HCT116 (cell line): Measurements from ENCODE around the gene ESPNL. TPM values are rescaled to one million over a fixed set of nuclear protein-coding genes. Genes with fewer than 3 reads are reported as not detected.

ENCODE experiments used
- ATAC-seq: fragments of 200-7000 bp; cut with Tn5 transposase; 2 replicates; pipeline ENCODE4 v1.9.1; 2020; ENCODE audit warnings: mild to moderate bottlenecking, moderate library complexity
- BruUV-seq: library from RNA; stranded (reverse); fragments of 400-500 nt; replicated peaks from 2 replicates; lab custom pipeline; 2021; lab: Mats Ljungman, UMichigan
- CTCF ChIA-PET: fragments of 300-600 bp; sonication (Branson Sonifier 250); formaldehyde crosslinking; loops from one replicate; lab custom pipeline; 2021; ENCODE audit warnings: antibody characterized with exemption; lab: Charles Lee
- POLR2A ChIA-PET: fragments of 300-600, 350-600 bp; sonication (Branson Sonifier 250); formaldehyde crosslinking; loops from one replicate; lab custom pipeline; 2021; ENCODE audit warnings: antibody characterized with exemption; lab: Charles Lee
- RAD21 ChIA-PET, 2 experiments: fragments of 300-600 bp; sonication (Branson Sonifier 250); formaldehyde crosslinking; loops; one replicate each; lab custom pipeline; 2023; ENCODE audit warnings: low total read pairs in 2 of 2; ENCODE audit not compliant: uncharacterized antibody in 2 of 2, unreplicated experiment in 2 of 2, low non-redundant PET in 1 of 2; lab: Charles Lee
- DNase-seq: peaks from one replicate; pipeline ENCODE4 v3.0.0-alpha.2; 2010; ENCODE audit warnings: low read depth, low spot score
- H2AFZ ChIP-seq: fragments of 200-600 bp; shearing (Covaris generic), sonication (generic); 2 replicates; pipeline ENCODE4 v1.6.1; 2017; ENCODE audit warnings: low read depth, mixed run types, mixed read lengths, antibody characterized with exemption, low read length; ENCODE audit not compliant: poor library complexity, severe bottlenecking
- H3K27ac ChIP-seq: 2 replicates; pipeline ENCODE4 v1.5.1; 2012; ENCODE audit warnings: low read depth, low read length
- H3K27me3 ChIP-seq: fragments of 200-600 bp; sonication (generic); 2 replicates; pipeline ENCODE4 v1.6.1; 2016; ENCODE audit warnings: mixed run types, low read length, mixed read lengths; ENCODE audit not compliant: insufficient read depth
- H3K36me3 ChIP-seq, 2 experiments: fragments of 200-500 bp in 1 of 2; fragments of 200-600 bp in 1 of 2; sonication (Bioruptor generic) in 1 of 2; sonication (generic) in 1 of 2; 2 replicates each; pipeline versions ENCODE4 v1.5.1 to v1.6.1; 2014 to 2016; ENCODE audit warnings: low read length in 2 of 2, inconsistent platforms in 1 of 2, mixed read lengths in 1 of 2, mixed run types in 1 of 2; ENCODE audit not compliant: insufficient read depth in 2 of 2, control insufficient read depth in 1 of 2
- H3K4me1 ChIP-seq, 2 experiments: fragments of 200-600 bp in 1 of 2; sonication (generic) in 1 of 2; 2 replicates each; pipeline versions ENCODE4 v1.5.1 to v1.6.1; 2012 to 2017; ENCODE audit warnings: low read length in 2 of 2, inconsistent platforms in 1 of 2, mild to moderate bottlenecking in 1 of 2, mixed read lengths in 1 of 2, mixed run types in 1 of 2, moderate library complexity in 1 of 2; ENCODE audit not compliant: insufficient read depth in 2 of 2, control insufficient read depth in 1 of 2
- H3K4me2 ChIP-seq: fragments of 200-600 bp; sonication (generic); 2 replicates; pipeline ENCODE4 v1.6.1; 2017; ENCODE audit warnings: mixed run types, low read length, mixed read lengths
- H3K4me3 ChIP-seq, 2 experiments: fragments of 200-600 bp in 1 of 2; sonication (generic) in 1 of 2; replicated peaks in 1 of 2; 2 replicates each; pipeline ENCODE4 v1.5.1; 2011 to 2016; ENCODE audit warnings: low read length in 2 of 2, control low read depth in 1 of 2, low read depth in 1 of 2, mild to moderate bottlenecking in 1 of 2, mixed read lengths in 1 of 2, mixed run types in 1 of 2
- H3K79me2 ChIP-seq: fragments of 200-600 bp; sonication (generic); 2 replicates; pipeline ENCODE4 v1.6.1; 2017; ENCODE audit warnings: mild to moderate bottlenecking, mixed run types, low read length, moderate library complexity, mixed read lengths; ENCODE audit not compliant: insufficient read depth
- H3K9ac ChIP-seq: fragments of 200-600 bp; sonication (generic); 2 replicates; pipeline ENCODE4 v1.6.1; 2016; ENCODE audit warnings: low read length, mixed read lengths
- H3K9me2 ChIP-seq: fragments of 200-600 bp; sonication (generic), shearing (Covaris generic); 2 replicates; pipeline ENCODE4 v1.6.1; 2017; ENCODE audit warnings: mixed run types, mild to moderate bottlenecking, moderate library complexity; ENCODE audit not compliant: insufficient read depth
- H3K9me3 ChIP-seq, 2 experiments: fragments of 200-500 bp in 1 of 2; fragments of 200-600 bp in 1 of 2; sonication (Bioruptor generic) in 1 of 2; sonication (generic) in 1 of 2; 2 replicates each; pipeline ENCODE4 v1.6.1; 2014 to 2017; ENCODE audit warnings: low read length in 2 of 2, mixed read lengths in 2 of 2, inconsistent platforms in 1 of 2, low read depth in 1 of 2, mild to moderate bottlenecking in 1 of 2, mixed run types in 1 of 2, moderate library complexity in 1 of 2; ENCODE audit not compliant: control insufficient read depth in 1 of 2, insufficient read depth in 1 of 2
- H4K20me1 ChIP-seq: fragments of 200-600 bp; sonication (generic), shearing (Covaris generic); 2 replicates; pipeline ENCODE4 v1.6.1; 2017; ENCODE audit warnings: mixed run types, mild to moderate bottlenecking, moderate library complexity; ENCODE audit not compliant: insufficient read depth
- CBX3 ChIP-seq: IDR thresholded peaks from 2 replicates; pipeline ENCODE4 v1.6.1; 2012; ENCODE audit warnings: low read depth
- EGR1 ChIP-seq: IDR thresholded peaks from 2 replicates; pipeline ENCODE4 v1.6.1; 2012; ENCODE audit warnings: low read depth
- ELF1 ChIP-seq: IDR thresholded peaks from 2 replicates; pipeline ENCODE4 v1.6.1; 2012; ENCODE audit warnings: low read depth, borderline replicate concordance
- EZH2phosphoT487 ChIP-seq: fragments of 200-600 bp; IDR thresholded peaks from 2 replicates; pipeline ENCODE4 v1.6.1; 2018; ENCODE audit warnings: antibody characterized with exemption, borderline replicate concordance
- FOSL1 ChIP-seq: IDR thresholded peaks from 2 replicates; pipeline ENCODE4 v1.6.1; 2012; ENCODE audit warnings: low read depth
- JUND ChIP-seq: IDR thresholded peaks from 2 replicates; pipeline ENCODE4 v1.6.1; 2012
- POLR2A ChIP-seq: IDR thresholded peaks from 2 replicates; pipeline ENCODE4 v1.7.0; 2011; ENCODE audit warnings: borderline replicate concordance; ENCODE audit not compliant: insufficient read depth, insufficient read length; ENCODE audit errors: extremely low read depth
- POLR2AphosphoS5 ChIP-seq: IDR thresholded peaks from 2 replicates; pipeline ENCODE4 v1.6.1; 2011; ENCODE audit warnings: mild to moderate bottlenecking, low read depth, low read length, moderate library complexity
- RAD21 ChIP-seq: IDR thresholded peaks from 2 replicates; pipeline ENCODE4 v1.6.1; 2012; ENCODE audit warnings: low read depth, mild to moderate bottlenecking
- SIN3A ChIP-seq: IDR thresholded peaks from 2 replicates; pipeline ENCODE4 v1.6.1; 2012; ENCODE audit warnings: low read depth
- intact Hi-C: fragments of 100-400 bp; cut with micrococcal nuclease; formaldehyde crosslinking; loops from 2 replicates; pipeline ENCODE4 v1.10.0; 2022
- total RNA-seq: library from RNA; stranded (reverse); gene quantifications from one replicate; pipeline ENCODE4 v1.2.1, GENCODE V29; 2021; ENCODE audit not compliant: unreplicated experiment
- TF ChIP-seq, protein P1 (sequence below): IDR thresholded peaks from 2 replicates; pipeline ENCODE4 v1.6.1; 2011; ENCODE audit warnings: mild to moderate bottlenecking, low read length, moderate library complexity; ENCODE audit not compliant: insufficient replicate concordance; ENCODE audit errors: extremely low read depth
- TF ChIP-seq, protein P2 (sequence below), 3 experiments: fragments of 200-600 bp in 1 of 3; sonication (generic) in 1 of 3; IDR thresholded peaks in 2 of 3; conservative IDR thresholded peaks in 1 of 3; 2 replicates each; pipeline ENCODE4 v1.5.1; 2012 to 2017; ENCODE audit warnings: low read depth in 2 of 3, low read length in 2 of 3, antibody characterized with exemption in 1 of 3, borderline replicate concordance in 1 of 3, control low read depth in 1 of 3, mild to moderate bottlenecking in 1 of 3, mixed read lengths in 1 of 3, mixed run types in 1 of 3, moderate library complexity in 1 of 3; ENCODE audit not compliant: insufficient read depth in 1 of 3
- TF ChIP-seq, protein P3 (sequence below): IDR thresholded peaks from 2 replicates; pipeline ENCODE4 v1.6.1; 2012; ENCODE audit warnings: low read depth
- TF ChIP-seq, protein P4 (sequence below): IDR thresholded peaks from 2 replicates; pipeline ENCODE4 v1.6.1; 2012

ESPNL gene
- total RNA-seq, 1 experiment from 2014 or later: 0.22 TPM

DNA sequence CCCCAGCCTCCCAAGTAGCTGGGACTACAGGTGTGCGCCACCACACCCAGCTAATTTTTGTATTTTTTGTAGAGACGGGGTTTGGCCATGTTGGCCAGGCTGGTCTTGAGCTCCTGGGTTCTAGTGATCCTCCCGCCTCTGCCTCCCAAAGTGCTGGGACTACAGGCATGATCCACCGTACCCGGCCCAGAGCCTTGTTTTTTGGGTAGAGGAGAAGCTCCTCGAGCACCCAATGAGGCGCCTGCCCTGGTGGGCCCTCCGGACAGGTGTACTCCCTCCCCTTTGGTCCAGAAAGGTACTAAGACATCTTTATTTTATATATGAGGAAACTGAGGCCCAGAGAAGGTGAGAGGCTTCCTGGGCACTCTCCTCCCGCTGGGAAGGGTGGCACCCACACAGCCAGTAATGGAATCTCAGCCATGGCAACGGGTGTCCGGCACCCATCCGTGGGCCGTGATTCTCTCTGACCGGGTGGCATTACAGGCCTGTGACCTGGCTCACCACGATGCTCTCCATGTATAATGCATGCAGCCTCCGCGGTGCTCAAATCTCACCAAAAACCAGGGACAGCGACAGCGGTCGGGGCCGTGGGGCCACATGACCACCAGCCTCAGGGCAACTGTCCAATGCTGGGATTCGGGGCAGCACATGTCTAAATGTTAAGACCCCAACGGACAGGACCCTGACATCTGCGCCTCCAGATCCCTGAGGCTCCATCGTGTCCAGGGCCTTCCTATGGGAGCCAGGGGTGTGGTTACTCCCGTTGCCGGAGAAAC lies 21.6 kb downstream of the ESPNL start:
- no peaks in the 10 kb centered on the region for H3K79me2 ChIP-seq
- no peak for DNase-seq
- TF ChIP-seq EZH2phosphoT487 (no peak), FOSL1 (no peak), ELF1 (no peak), SIN3A (no peak), CBX3 (no peak), POLR2AphosphoS5 (no peak), JUND (no peak), RAD21 (no peak), POLR2A (no peak), EGR1 (no peak)
- TF ChIP-seq, protein P1, sequence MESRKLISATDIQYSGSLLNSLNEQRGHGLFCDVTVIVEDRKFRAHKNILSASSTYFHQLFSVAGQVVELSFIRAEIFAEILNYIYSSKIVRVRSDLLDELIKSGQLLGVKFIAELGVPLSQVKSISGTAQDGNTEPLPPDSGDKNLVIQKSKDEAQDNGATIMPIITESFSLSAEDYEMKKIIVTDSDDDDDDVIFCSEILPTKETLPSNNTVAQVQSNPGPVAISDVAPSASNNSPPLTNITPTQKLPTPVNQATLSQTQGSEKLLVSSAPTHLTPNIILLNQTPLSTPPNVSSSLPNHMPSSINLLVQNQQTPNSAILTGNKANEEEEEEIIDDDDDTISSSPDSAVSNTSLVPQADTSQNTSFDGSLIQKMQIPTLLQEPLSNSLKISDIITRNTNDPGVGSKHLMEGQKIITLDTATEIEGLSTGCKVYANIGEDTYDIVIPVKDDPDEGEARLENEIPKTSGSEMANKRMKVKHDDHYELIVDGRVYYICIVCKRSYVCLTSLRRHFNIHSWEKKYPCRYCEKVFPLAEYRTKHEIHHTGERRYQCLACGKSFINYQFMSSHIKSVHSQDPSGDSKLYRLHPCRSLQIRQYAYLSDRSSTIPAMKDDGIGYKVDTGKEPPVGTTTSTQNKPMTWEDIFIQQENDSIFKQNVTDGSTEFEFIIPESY: no peak
- TF ChIP-seq, protein P2, sequence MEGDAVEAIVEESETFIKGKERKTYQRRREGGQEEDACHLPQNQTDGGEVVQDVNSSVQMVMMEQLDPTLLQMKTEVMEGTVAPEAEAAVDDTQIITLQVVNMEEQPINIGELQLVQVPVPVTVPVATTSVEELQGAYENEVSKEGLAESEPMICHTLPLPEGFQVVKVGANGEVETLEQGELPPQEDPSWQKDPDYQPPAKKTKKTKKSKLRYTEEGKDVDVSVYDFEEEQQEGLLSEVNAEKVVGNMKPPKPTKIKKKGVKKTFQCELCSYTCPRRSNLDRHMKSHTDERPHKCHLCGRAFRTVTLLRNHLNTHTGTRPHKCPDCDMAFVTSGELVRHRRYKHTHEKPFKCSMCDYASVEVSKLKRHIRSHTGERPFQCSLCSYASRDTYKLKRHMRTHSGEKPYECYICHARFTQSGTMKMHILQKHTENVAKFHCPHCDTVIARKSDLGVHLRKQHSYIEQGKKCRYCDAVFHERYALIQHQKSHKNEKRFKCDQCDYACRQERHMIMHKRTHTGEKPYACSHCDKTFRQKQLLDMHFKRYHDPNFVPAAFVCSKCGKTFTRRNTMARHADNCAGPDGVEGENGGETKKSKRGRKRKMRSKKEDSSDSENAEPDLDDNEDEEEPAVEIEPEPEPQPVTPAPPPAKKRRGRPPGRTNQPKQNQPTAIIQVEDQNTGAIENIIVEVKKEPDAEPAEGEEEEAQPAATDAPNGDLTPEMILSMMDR (IDR thresholded peaks at IDR 0.05 in 2 of 3, conservative IDR thresholded peaks at IDR 0.05 in 1 of 3; ENCODE audit: borderline replicate concordance in 1 of 3, insufficient read depth in 1 of 3, low read depth in 2 of 3, low read length in 2 of 3): no peak
- TF ChIP-seq, protein P3, sequence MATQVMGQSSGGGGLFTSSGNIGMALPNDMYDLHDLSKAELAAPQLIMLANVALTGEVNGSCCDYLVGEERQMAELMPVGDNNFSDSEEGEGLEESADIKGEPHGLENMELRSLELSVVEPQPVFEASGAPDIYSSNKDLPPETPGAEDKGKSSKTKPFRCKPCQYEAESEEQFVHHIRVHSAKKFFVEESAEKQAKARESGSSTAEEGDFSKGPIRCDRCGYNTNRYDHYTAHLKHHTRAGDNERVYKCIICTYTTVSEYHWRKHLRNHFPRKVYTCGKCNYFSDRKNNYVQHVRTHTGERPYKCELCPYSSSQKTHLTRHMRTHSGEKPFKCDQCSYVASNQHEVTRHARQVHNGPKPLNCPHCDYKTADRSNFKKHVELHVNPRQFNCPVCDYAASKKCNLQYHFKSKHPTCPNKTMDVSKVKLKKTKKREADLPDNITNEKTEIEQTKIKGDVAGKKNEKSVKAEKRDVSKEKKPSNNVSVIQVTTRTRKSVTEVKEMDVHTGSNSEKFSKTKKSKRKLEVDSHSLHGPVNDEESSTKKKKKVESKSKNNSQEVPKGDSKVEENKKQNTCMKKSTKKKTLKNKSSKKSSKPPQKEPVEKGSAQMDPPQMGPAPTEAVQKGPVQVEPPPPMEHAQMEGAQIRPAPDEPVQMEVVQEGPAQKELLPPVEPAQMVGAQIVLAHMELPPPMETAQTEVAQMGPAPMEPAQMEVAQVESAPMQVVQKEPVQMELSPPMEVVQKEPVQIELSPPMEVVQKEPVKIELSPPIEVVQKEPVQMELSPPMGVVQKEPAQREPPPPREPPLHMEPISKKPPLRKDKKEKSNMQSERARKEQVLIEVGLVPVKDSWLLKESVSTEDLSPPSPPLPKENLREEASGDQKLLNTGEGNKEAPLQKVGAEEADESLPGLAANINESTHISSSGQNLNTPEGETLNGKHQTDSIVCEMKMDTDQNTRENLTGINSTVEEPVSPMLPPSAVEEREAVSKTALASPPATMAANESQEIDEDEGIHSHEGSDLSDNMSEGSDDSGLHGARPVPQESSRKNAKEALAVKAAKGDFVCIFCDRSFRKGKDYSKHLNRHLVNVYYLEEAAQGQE: no peak
- TF ChIP-seq, protein P4, sequence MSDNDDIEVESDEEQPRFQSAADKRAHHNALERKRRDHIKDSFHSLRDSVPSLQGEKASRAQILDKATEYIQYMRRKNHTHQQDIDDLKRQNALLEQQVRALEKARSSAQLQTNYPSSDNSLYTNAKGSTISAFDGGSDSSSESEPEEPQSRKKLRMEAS: no peak
- TF ChIP-seq, all 23 proteins: peak for 0
- Histone ChIP-seq H3K4me1 (peaks cover 0 to 3% of the 10 kb centered on the region in 2 experiments; a peak in 1 of 4 replicates), H3K4me3 (no peak overlapping the region), H3K36me3 (no peaks in the 10 kb centered on the region), H3K9me2 (no peaks in the 10 kb centered on the region), H3K4me2 (no peak overlapping the region), H4K20me1 (no peaks in the 10 kb centered on the region), H2AFZ (no peak overlapping the region), H3K9ac (no peak overlapping the region), H3K27me3 (no peaks in the 10 kb centered on the region; the same call in 1 of the 2 replicates), H3K27ac (no peak overlapping the region), H3K9me3 (peaks cover 0 to 10% of the 10 kb centered on the region in 2 experiments; a peak in 1 of 4 replicates)
- ATAC-seq: no peak
- ChIA-PET POLR2A (no interaction called here), CTCF (no interaction called here), RAD21 (no interaction called here)
- no TSS peak for BruUV-seq
- intact Hi-C loops: no loop called here
